GM18508 (cell line): ENCODE results near the gene B3GALT5.

Source experiments
- ATAC-seq: cut with Tn5 transposase; IDR thresholded peaks from one replicate; pipeline ENCODE4 v1.9.1; 2021; ENCODE audit warnings: moderate number of reproducible peaks; ENCODE audit not compliant: insufficient read depth, unreplicated experiment

B3GALT5 gene

GRCh38 chr21:39640754-39641153 lies 28.0 kb downstream of the B3GALT5 start:
- ATAC-seq, result no peak

GRCh38 chr21:39641827-39642450 lies 29.2 kb downstream of the B3GALT5 start:
- ATAC-seq, result no peak

- no peak for ATAC-seq
These were observed 31.4 kb downstream of the B3GALT5 start for GRCh38 chr21:39644062-39644560.

DNA sequence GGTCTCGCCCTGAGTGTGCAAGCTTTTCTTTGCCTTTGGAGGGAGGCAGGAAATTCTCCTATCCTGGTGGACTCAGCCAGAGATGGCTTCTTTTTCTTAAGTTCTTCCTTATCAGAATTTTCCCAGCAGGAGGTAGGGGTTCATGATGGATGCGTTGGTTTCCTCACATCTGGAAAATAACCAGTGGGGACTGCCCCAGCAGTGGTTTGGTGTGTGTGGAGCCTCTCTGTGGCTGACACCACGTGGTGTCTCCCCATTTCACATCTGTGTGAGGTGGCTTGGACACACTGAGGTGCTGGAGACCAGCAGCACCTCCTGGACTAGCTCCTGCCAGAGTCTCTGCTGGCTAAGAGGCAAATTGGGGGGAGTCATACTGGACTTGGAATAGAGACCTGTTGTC lies 32.6 kb downstream of the B3GALT5 start:
- no peak for ATAC-seq

- no peak for ATAC-seq
These were observed 34.7 kb downstream of the B3GALT5 start for GRCh38 chr21:39647476-39647875.

DNA sequence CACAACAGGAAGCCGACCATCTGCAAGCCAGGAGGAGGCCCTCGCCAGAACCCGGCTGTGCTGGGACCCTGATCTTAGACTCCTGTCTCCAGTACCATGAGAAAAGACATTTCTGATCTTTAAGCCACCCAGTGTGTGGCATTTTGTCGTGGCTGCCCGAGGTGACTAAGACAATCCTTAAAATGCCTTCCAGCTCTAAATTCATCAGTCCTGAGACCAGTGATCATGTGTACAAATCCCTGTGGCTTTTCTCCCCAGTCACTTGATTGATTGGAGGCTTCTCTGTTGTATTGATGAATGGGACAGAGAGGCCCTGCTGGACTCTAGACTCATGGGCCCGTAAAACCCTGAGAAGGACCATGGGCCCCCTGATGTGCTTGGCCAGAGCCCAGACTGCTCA lies 36.1 kb downstream of the B3GALT5 start:
- no peak for ATAC-seq

DNA sequence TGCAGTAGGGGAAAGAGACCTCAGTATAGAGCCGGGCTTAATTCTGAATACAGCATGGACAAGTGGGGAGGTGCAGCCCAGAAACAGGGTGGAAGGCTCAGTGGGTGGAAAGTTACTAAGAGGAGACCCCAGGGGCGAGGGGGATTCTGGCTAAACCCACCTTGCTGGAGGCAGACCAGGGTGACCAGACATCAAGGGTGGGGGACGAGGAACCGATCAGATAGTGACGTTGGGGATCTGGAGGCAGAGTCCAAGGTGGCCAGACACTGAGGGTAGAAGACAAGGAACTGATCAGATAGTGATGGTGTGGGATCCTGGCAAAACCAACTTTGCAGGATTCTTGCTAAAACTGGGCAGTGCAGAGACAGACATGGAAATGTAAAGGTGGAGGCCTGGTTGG lies 36.8 kb downstream of the B3GALT5 start:
- ATAC-seq, result no peak

- no peak for ATAC-seq
These were observed 37.6 kb downstream of the B3GALT5 start for GRCh38 chr21:39650306-39650705.

DNA sequence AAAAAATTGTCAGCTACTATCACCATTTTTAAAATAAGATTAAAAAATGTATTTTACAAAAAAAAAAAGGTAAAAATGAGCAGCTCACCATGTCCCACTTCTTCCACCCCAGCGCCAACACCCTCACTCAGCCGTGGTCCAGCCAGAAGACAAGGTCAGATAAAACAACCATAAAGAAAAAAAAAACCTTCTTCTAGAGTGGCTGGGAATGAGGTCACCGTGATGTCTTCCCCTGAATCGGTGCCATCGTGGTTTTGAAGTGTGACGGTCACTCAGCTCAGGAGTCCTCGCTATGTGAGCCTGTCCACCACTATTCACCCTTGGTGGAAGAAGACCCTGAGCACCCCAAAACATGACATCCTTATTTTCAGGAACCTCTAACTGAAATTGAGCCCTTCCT lies 38.1 kb downstream of the B3GALT5 start:
- ATAC-seq, result no peak

GRCh38 chr21:39651206-39651605 lies 38.5 kb downstream of the B3GALT5 start:
- no peak for ATAC-seq

- no peak for ATAC-seq
These were observed 42.2 kb downstream of the B3GALT5 start for GRCh38 chr21:39654951-39655350.

DNA sequence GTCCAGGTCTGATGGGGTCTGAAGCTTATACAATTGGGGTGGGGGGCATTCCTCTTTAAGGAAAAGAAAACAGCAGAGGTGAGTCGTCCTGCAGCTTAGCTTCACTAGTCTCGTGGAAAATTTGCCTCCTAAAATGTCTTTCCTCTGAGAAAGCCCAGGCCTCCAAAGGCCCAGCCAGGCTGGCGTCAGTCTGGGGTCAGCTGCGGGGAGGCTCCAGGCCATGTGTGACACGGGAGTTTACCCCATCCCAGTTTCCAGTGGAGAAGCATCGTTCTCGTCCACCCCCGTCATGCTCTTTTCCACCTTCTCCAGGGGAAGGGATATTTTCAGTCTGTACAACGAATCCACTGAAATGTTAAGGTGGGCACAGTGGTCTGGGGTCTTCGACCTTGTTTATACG lies 42.8 kb downstream of the B3GALT5 start:
- ATAC-seq, result no peak

- ATAC-seq, result no peak
These were observed 43.5 kb downstream of the B3GALT5 start for GRCh38 chr21:39656209-39656608.

DNA sequence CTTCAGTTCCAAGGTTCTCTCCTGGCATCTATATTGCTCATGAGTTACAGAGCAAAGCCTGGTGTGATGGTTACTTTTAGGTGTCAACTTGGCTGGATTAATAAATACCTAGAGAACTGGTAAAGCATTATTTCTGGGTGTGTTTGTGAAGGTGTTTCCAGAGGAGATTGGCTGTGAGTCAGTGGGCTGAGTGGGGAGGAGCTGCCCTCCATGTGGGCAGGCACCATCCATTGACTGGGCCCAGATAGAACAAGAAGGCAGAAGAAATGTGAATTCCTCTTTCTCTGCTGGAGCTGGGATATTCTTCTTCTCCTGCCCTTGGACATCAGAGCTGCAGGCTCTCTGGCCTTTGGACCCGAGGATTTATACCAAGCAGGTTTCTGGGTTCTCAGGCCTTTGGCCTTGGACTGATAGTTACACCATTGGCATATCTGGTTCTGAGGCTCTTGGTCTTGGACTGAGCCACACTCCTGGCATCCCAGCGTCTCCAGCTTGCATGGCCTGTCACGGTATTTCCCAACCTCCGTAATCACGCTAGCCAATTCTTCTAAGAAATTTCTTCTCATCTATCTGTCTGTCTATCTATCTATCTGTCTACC lies 44.5 kb downstream of the B3GALT5 start:
- no peak for ATAC-seq

GRCh38 chr21:39658066-39658465 lies 45.3 kb downstream of the B3GALT5 start:
- no peak for ATAC-seq

DNA sequence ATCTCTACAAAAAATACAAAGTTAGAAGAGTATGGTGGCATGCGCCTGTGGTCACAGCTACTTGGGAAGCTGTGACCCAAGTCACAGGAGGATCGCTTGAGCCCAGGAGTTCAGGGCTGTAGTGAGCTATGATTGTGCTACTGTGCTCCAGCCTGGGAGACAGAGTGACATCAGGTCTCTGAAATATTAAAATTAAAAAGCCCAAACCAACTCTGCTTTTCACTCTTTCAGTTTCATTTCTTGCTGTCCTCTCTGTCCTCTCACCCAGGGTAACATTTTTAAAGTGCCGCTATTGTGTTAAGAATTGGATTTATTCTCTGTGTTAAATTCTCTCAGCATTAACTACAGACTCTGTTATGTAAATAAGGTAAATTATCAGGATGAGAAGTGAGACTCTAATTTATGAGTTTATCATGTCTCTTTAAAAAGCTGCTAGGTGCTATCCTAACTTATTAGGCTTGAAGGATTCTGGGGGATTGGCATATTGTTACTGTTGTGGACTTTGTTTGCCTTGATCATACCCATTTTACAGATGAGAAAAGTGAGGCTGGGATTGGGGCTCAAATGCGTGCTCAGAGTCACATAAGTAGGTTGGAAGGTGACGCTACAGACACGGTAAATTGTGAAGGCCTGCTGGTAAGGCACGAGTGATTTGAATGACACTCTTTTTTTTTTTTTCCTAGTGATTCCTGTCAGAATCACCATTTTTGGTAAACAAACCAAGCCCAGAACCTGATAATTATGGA lies 46.5 kb downstream of the B3GALT5 start:
- no peak for ATAC-seq

GRCh38 chr21:39660191-39660980 lies 47.6 kb downstream of the B3GALT5 start:
- ATAC-seq, result no peak

GRCh38 chr21:39661121-39661520 lies 48.4 kb downstream of the B3GALT5 start:
- no peak for ATAC-seq

GRCh38 chr21:39661740-39662139 lies 49.0 kb downstream of the B3GALT5 start:
- ATAC-seq, result no peak

DNA sequence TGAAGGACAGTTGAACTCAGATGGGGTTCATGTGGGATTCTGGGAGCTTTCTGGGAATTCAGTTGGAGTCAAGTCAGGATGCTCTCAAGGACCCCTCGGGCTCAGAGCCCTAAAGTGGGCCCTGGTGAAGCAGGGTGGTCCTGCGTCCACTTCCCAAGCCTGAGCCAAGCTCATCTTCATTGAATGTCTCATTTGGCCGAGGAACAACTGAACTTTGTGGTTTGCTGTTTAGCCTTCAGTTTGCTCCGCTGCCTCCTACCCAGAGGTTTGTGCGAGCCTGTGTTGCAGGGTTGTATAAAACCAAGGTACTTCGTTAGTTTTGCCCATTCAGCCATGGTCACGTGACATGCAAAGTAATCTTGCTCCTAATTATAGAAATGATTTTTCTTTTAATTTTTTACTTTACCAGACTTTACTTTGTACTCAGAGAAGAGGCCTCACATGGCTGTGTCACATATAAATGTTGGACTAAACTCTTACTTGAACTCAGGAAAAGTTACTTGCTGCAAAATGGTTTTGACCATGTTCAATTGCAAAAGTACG lies 49.7 kb downstream of the B3GALT5 start:
- no peak for ATAC-seq
